OCI-LY1 (cell line): ENCODE measurements around the gene AFF1.

Experiments used
- H2AFZ ChIP-seq: fragments of 200-600 bp; sonication (generic), shearing (Covaris generic); 2 replicates; pipeline ENCODE4 v1.6.0; 2014; ENCODE audit warnings: antibody characterized with exemption, mild to moderate bottlenecking, low read length
- H3F3A ChIP-seq: fragments of 200-600 bp; sonication (generic), shearing (Covaris generic); 2 replicates; pipeline ENCODE4 v1.6.0; 2014; ENCODE audit warnings: mild to moderate bottlenecking, antibody characterized with exemption, low read length, moderate library complexity; ENCODE audit not compliant: insufficient read depth
- H3K27ac ChIP-seq: fragments of 200-600 bp; sonication (generic); 2 replicates; pipeline ENCODE4 v1.5.1; 2014; ENCODE audit warnings: low read length, mixed run types, mild to moderate bottlenecking, low read depth; ENCODE audit not compliant: poor library complexity, severe bottlenecking
- H3K27me3 ChIP-seq: fragments of 200-600 bp; sonication (generic); 2 replicates; pipeline ENCODE4 v1.6.0; 2014; ENCODE audit warnings: antibody characterized with exemption, mild to moderate bottlenecking, low read length, moderate library complexity; ENCODE audit not compliant: insufficient read depth
- H3K36me3 ChIP-seq: fragments of 200-600 bp; sonication (generic); 2 replicates; pipeline ENCODE4 v1.6.1; 2014; ENCODE audit warnings: mild to moderate bottlenecking, antibody characterized with exemption, low read length, moderate library complexity, mixed read lengths; ENCODE audit not compliant: insufficient read depth
- H3K4me1 ChIP-seq: fragments of 200-600 bp; sonication (generic); 2 replicates; pipeline ENCODE4 v1.5.1; 2014; ENCODE audit warnings: mild to moderate bottlenecking, low read length, moderate library complexity; ENCODE audit not compliant: insufficient read depth, severe bottlenecking
- H3K4me2 ChIP-seq: fragments of 200-600 bp; sonication (generic), shearing (Covaris generic); 2 replicates; pipeline ENCODE4 v1.6.1; 2014; ENCODE audit warnings: low read length
- H3K4me3 ChIP-seq: fragments of 200-600 bp; sonication (generic); 2 replicates; pipeline ENCODE4 v1.5.1; 2014; ENCODE audit warnings: low read length, low read depth, mild to moderate bottlenecking, mixed read lengths; ENCODE audit not compliant: poor library complexity, severe bottlenecking
- H3K79me2 ChIP-seq: fragments of 200-600 bp; shearing (Covaris generic); 2 replicates; pipeline ENCODE4 v1.6.1; 2016; ENCODE audit warnings: mixed run types, low read length, mixed read lengths; ENCODE audit not compliant: insufficient read depth
- H3K9ac ChIP-seq: fragments of 200-600 bp; sonication (generic), shearing (Covaris generic); 2 replicates; pipeline ENCODE4 v1.6.1; 2014; ENCODE audit warnings: mild to moderate bottlenecking, low read length, mixed read lengths
- H3K9me2 ChIP-seq: fragments of 200-600 bp; sonication (generic), shearing (Covaris generic); 2 replicates; pipeline ENCODE4 v1.6.1; 2014; ENCODE audit warnings: low read depth, mild to moderate bottlenecking, low read length, mixed read lengths
- H3K9me3 ChIP-seq: fragments of 200-600 bp; shearing (Covaris generic); 2 replicates; pipeline ENCODE4 v1.6.1; 2014; ENCODE audit warnings: low read length, mixed read lengths
- H4K20me1 ChIP-seq: fragments of 200-600 bp; sonication (generic), shearing (Covaris generic); 2 replicates; pipeline ENCODE4 v1.6.0; 2016; ENCODE audit warnings: mild to moderate bottlenecking, low read length; ENCODE audit not compliant: insufficient read depth
- CTCF ChIP-seq: fragments of 200-600 bp; sonication (generic), shearing (Covaris generic); IDR thresholded peaks from 2 replicates; pipeline ENCODE4 v1.5.1; 2017; ENCODE audit warnings: mild to moderate bottlenecking, antibody characterized with exemption, low read length, moderate library complexity, mixed read lengths
- EZH2 ChIP-seq: fragments of 200-600 bp; sonication (generic), shearing (Covaris generic); IDR thresholded peaks from 2 replicates; pipeline ENCODE4 v1.8.0; 2017; ENCODE audit warnings: borderline replicate concordance, mixed run types, mild to moderate bottlenecking, antibody characterized with exemption, low read length, moderate library complexity, mixed read lengths

The AFF1 gene

GRCh38 chr4:86927843-86928395 lies 6.9 kb upstream of the AFF1 start:
- H3K27ac ChIP-seq = peak overlapping the region; percentile 71
- no peaks in the 10 kb centered on the region for H3K27me3 ChIP-seq
- H2AFZ ChIP-seq = no peak overlapping the region
- no peaks in the 10 kb centered on the region for H3K36me3 ChIP-seq
- H3K4me2 ChIP-seq = peak overlapping the region; percentile 38
- no peaks in the 10 kb centered on the region for H3K79me2 ChIP-seq
- H3K9me3 ChIP-seq = no peaks in the 10 kb centered on the region
- H3F3A ChIP-seq = no peaks in the 10 kb centered on the region
- TF ChIP-seq CTCF = no peak
- TF ChIP-seq EZH2 = no peak
- H3K9me2 ChIP-seq = no peaks in the 10 kb centered on the region
- H3K9ac ChIP-seq = peak overlapping the region; percentile 17; the same call in 1 of the 2 replicates
- no peaks in the 10 kb centered on the region for H4K20me1 ChIP-seq
- H3K4me3 ChIP-seq = no peak overlapping the region
- peaks cover 32% of the 10 kb centered on the region for H3K4me1 ChIP-seq

GRCh38 chr4:86928400-86929255 lies 6.2 kb upstream of the AFF1 start:
- Histone ChIP-seq H3K9me3 (no peaks in the 10 kb centered on the region), H3K4me1 (peaks cover 33% of the 10 kb centered on the region), H3K27me3 (no peaks in the 10 kb centered on the region), H3K9ac (peak overlapping the region; percentile 17; the same call in 1 of the 2 replicates), H3K4me3 (no peak overlapping the region), H3K4me2 (peak overlapping the region; percentile 38), H2AFZ (no peak overlapping the region), H3K9me2 (no peaks in the 10 kb centered on the region), H3K79me2 (no peaks in the 10 kb centered on the region), H4K20me1 (no peaks in the 10 kb centered on the region), H3K27ac (peak overlapping the region; percentile 71), H3K36me3 (no peaks in the 10 kb centered on the region), H3F3A (no peaks in the 10 kb centered on the region)
- TF ChIP-seq EZH2 (no peak), CTCF (no peak)

GRCh38 chr4:86934147-86934770 lies 552 bp upstream of the AFF1 start:
- Histone ChIP-seq H2AFZ (no peak overlapping the region), H3K4me3 (peak overlapping the region; percentile 78), H3K9me3 (no peaks in the 10 kb centered on the region), H3K27ac (peak overlapping the region; percentile 66), H3K79me2 (peaks cover 11% of the 10 kb centered on the region), H3K4me2 (peak overlapping the region; percentile 85), H3K4me1 (peaks cover 55% of the 10 kb centered on the region), H3K27me3 (no peaks in the 10 kb centered on the region), H3K9me2 (no peaks in the 10 kb centered on the region), H3K9ac (peak overlapping the region; percentile 64), H3K36me3 (no peaks in the 10 kb centered on the region), H3F3A (peaks cover 8% of the 10 kb centered on the region; the same call in 1 of the 2 replicates), H4K20me1 (no peaks in the 10 kb centered on the region)
- no peak for TF ChIP-seq EZH2
- TF ChIP-seq CTCF = no peak
